Activated CD4-positive, alpha-beta T cell treated with anti-CD3 and anti-CD28 coated beads, Interleukin-2, amount 50 U/mL, for 4 hours (primary cell): ENCODE measurements around the gene COL5A2.

Experiments
- DNase-seq, 2 experiments: peaks; one replicate each; pipeline ENCODE4 v3.0.0-alpha.2; 2020

Gene COL5A2

DNA sequence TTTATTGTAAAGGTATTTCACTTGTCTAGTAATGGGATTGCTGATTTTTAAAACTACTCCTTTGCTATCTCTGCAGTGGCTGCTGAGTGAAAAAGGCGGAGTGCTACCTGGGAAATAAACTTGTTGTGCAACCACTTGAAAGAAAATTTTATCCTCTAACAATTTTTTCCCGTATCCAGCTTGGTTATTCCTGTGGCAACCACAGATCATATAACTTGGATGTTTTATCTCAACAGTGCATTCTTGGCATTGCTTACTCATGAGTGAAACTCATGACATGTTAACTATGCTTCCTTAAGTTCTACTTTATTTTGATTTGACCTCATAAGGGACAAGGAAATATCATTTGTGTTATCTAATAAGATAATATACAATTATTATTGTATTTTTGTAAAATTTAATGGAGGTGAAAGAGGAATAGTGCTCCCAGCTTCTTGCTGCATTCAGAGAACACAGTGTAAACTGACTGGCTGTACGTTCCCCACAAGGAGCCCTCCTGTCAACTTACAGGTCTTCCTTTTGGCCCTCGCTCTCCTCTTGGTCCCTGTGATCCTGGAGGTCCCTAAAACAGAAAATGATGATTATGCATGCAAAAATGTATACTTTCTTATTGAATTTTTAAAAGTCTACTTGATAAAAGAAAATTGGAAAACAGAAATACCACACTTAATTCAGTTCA, 82.7 kb downstream of the COL5A2 start:
- DNase-seq = no peak

DNA sequence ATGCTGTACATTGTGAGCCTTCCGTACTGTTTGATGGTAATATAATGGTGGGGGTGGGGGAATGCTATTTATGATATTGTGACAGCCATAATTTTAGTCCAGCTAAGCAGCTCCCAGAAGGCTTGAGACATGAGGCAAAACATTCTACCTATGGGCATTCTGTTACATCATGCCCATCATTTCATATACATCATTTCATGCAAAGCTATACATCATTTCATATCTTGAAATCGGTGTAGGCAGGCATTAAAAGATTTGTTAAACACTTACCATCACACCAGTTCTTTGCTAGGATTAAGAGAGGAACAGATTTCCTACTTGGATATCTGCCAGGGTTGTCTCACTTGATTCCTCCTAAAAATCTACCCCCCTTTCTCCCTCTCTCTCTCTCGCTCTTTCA, 84.5 kb downstream of the COL5A2 start:
- no peak for DNase-seq

DNA sequence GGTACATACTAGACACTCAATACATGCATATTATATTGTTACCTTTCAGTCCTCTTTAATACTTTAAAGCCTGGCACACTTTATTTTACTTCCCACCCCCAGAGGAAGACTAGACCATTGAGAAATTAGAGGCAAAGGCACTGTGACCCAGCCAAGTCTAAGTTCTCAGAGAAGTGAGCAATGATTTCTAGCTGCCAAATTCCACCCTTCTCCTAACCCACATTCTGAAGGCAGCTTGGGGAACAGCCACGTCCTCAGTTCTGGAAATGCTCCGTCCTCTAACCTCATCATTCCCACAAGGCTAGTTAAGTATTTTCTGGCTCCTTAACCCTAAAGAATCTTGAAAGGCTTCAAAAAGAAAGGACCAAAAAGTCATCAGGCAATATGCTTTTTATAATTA, 86.6 kb downstream of the COL5A2 start:
- no peak for DNase-seq

DNA sequence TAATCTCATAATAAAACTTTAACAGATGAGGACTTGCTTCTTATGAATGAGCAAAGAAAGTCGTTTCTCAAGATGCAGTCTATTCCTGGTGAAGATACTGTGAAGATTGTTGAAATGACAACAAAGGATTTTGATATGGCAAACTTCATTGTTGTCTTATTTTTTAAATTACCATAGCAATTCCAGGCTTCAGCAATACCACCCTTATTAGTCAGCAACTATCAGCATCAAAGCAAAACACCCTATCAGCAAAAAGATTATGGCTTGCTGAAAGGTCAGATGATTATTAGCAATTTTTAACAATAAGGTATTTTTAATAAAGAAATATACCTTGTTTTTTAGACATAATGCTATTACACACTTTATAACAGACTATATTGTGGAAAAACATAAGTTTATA, 88.3 kb downstream of the COL5A2 start:
- DNase-seq = no peak

- DNase-seq = no peak
Measured at GRCh38 chr2:189088591-189089205, 90.9 kb downstream of the COL5A2 start.

DNA sequence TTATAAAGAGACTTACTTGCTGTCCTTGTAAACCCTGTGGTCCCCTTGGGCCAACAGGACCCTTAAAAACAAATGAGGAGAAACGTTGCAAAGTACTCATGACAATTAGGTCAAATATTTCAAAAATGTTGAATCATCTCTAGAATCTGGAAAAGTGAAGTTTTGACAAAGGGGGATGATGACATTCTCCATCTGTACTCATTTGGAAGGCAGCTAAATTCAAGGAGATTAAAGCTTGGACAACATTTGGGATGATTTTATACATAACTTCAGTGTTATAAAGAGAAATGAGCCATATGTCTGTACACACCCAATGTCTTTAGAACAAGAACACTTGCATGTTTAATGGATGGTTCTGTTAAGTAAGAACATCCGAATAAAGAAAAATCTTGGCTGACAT, 92.9 kb downstream of the COL5A2 start:
- DNase-seq = no peak

- DNase-seq = no peak
Measured at GRCh38 chr2:189086250-189086649, 93.3 kb downstream of the COL5A2 start.

GRCh38 chr2:189083606-189084005, 96.0 kb downstream of the COL5A2 start:
- DNase-seq = no peak

GRCh38 chr2:189083106-189083505, 96.5 kb downstream of the COL5A2 start:
- no peak for DNase-seq

DNA sequence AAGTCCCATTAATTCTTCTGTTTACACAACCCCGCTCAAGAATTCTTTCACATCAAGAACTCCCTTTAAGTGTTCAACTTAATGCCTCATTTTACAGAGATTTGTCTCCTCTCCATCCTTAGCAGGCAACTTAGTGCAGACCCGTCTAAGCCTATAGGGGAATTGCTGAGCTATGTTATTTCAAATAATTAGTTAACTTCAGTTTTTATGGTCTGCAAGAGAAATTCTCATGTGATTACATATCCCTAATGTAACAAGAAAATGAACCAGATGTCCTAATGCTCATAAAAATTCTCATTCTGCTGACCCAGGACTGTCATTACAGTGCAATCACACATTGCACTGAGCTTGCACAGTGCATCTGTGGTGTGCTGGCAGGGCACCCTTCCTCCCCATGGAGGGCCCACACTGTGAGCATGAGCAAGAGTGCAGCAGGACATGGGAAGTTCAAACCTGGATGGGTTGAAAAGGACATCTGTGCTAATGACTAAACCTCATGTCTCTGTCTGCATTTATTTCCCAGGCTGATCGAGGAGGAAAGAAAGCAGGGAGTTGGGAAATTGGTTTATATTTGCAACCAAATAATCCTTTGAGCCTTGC, 97.1 kb downstream of the COL5A2 start:
- DNase-seq = no peak

- no peak for DNase-seq
Measured at GRCh38 chr2:189076572-189076971, 103.0 kb downstream of the COL5A2 start.

DNA sequence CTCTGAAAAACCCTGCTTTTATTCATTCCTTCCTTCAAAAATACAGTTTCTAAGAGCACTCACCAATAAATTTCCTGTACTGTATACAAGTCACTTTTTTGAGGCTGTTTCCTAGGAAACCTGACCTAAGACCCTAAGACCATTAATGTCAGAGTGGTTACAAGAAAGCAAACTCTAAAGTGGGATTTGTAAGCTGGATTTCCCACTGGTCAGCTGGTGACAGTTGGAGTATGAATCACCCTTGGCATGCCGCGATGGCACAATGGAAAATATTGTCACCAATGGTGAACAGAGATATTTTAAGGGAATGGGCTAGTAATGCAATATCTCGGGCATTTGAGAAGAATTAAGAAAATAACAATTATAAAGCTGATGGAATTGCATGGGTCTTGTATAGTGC, 103.4 kb downstream of the COL5A2 start:
- DNase-seq = no peak

DNA sequence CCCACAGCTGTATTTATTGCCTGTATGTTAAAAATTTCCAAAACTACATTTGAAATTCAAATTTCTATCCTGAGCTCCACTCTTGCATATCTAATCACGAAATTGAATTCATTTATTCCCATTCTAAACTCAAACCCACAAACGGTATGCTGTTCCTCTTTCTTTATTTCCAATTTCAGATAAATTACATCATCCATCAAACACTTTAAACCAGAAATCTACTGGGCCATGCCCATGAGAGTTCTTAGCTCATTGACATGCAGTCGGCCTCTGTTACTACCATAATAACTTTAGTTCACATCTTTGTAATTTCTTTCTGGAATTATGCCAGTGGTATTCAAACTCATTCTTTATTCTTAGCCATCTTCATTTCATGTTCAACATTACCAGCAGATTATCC, 105.1 kb downstream of the COL5A2 start:
- DNase-seq = no peak

- DNase-seq = no peak
Measured at GRCh38 chr2:189072036-189072435, 107.5 kb downstream of the COL5A2 start.

- no peak for DNase-seq
Measured at GRCh38 chr2:189069855-189070619, 109.5 kb downstream of the COL5A2 start.

DNA sequence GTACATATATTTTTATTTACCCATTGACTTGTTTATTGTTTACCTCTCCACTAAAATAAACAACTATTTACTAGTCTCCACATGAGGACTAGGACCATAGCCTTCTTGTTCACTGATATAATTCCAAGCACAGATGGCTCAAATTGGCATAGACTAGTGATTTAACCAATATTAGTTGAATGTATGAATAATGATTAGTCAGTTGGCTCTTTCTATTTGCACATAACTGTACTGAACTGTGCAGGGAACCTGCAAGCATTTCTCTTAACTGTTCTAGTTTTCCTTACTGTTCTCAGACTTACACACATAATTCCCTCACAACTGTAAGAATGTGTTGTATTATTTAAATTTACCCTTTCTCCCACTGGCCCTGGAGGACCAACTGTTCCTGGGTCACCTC, 113.5 kb downstream of the COL5A2 start:
- no peak for DNase-seq

DNA sequence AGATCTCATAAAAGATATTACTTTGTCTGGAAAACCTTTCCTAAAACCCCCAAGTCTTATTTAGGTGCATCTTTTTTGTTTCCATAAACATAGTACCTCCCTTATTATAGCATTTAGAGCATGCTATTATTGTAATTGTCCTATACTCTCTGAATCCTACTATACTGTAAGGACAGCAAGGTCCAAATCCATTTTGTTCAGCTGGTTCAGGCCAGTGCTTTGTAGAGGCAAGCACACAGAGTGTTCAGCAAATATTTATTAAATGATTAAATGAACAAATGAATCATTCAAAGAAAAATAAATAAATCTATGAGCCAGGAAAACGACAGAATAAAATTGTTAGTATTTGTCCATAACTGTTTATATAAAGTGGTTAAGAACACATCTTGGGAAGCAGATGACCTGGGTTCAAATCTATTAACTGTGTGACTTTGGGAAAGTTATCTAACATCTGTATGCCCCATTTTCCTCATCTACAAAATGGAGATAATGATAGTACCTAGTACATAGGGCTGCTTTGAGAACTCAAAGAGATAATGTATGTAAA, 119.4 kb downstream of the COL5A2 start:
- DNase-seq = no peak

GRCh38 chr2:189057316-189057715, 122.2 kb downstream of the COL5A2 start:
- no peak for DNase-seq

DNA sequence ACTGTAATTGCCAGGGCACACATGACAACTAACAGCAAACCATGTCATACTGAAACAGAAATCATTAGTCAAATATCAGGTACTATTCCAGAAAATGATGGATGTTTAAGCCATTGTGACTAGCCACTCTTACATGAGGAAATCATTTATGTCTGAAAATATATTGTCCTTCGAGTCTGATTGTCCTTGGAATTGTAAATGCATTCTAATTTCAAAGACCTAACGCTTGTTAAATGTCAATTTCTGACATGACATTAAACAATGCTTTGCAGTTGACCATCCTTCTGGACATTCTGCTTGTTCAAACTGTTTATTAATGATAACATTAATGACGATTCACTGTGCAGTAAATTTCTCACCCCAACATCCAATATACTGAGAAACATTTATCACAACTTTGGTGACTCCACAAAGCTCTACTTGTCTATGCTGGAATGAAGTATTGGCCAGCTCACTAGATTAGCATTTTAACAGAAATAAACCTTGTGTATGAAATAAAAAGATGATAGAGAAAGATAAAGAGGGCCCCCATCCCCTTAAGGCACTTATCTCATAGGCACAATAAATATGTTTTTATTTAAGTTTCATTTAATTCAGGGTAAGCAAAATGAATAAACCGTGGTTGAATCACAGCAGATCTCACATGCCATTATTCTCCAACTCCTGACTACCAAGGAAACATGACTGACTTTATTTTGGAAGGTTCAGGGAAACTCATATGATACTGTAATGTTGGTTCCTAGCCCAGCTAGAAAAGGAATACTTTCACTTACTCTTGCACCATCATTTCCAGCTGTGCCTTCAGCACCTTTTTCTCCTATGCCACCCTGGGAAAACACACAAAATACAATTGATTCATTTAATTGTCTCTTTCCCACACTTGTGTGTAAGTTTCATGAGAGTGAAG, 123.1 kb downstream of the COL5A2 start:
- DNase-seq = no peak

DNA sequence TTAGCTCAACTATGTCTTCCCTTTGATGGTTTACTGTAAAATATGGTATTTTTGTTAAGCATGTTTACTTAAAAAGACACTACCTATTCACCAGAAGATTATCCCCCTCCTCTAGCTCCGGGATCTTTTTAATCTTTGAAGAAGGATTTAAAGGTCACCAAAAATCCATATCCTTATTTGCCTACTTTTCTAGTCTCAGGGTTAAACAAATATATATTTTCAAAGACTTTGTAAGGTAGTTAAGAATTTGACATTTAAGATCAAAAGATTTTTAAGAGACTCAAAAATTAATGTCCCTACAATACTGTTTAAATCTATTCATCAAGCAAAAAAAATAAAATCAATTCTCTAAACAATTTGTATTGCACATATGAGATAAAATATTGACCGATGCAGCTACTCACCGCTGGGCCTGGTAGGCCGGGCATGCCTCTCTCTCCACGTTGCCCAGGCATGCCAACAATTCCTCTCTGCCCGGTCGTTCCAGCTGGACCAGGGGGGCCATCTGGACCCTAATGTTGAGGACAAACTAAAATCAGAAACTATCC, 129.3 kb downstream of the COL5A2 start:
- no peak for DNase-seq

DNA sequence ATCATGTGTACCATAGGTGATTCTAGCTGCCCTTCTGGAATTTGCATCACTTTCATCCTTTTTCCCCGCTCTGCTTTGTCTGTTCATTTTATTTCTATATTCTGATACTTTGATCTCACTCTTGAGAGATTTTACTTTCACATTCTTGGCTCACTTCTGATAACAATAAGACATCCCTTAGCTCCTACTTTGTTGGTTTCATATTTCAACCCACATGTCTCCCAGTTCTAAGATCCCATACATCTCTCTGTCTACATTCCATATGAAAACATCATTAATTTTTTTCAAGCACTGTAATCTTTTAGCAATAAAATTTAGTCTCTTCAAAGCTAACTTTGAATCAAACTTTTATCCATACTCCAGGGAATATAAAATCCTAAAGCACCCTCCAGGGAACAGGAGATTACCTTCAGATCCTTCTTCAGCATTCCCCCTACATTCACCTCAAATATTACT, 129.8 kb downstream of the COL5A2 start:
- DNase-seq = no peak

- DNase-seq = no peak
Measured at GRCh38 chr2:189048189-189048588, 131.4 kb downstream of the COL5A2 start.
